Cardiac fibroblast (primary cell): ENCODE measurements around the gene SH2B3.
A peak's percentile ranks its signal among the peaks of the same experiment; 100 is the strongest.

ENCODE experiments used
- DNase-seq, 2 donors: peaks; one replicate each; pipeline versions ENCODE4 v3.0.0 to v3.0.0-alpha.2; 2010; ENCODE audit warnings: low read depth in 2 of 2
- H3K4me3 ChIP-seq, 2 donors: replicated peaks in 1 of 2; 1 replicate in 1 of 2; 2 replicates in 1 of 2; pipeline ENCODE4 v1.5.1; 2011; ENCODE audit warnings: low read depth in 2 of 2, low read length in 2 of 2, mild to moderate bottlenecking in 2 of 2, moderate library complexity in 1 of 2
- TF ChIP-seq, protein P1 (sequence below): IDR thresholded peaks from one replicate; pipeline ENCODE4 v1.5.1; 2011; ENCODE audit warnings: low read depth, mild to moderate bottlenecking, low read length, inconsistent platforms

SH2B3 gene

DNA sequence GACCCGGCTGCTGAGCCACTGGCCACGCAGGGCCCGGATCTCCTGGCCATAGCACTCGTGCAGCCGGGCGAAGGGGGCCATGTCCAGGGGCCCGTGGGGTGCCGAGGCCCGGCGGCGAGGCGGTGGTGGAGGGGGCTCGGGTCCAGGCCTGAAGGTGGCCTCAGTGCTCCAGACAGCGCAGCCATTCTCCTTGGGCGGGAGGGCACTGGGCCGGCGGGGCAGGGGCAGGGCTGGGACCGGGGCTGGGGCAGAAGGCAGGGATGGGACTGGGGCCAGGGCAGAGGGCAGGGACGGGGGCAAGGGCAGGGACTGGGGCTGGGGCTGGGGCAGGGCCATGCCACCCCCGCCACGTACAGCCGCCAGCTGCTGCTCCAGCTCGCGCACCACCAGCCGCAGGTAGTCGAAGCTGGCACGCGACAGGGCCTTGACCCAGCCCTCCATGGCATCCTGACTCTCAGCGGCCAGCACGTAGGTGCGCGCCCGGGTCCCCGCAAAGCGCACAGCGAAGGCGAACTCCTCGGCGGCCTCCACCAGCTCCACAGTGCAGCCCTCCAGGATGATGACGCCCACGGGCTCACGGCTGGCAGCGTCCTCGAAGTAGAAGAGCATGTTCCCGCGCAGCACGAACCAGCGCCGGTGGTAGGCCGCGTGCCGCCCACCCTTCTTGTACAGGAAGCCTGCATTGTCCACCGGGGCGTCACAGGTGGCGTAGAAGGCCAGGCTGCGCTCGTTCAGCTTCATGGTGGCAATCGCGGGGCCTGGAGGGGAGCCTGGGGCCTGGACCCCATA, 42.8 kb upstream of the SH2B3 start:
- TF ChIP-seq, protein P1, sequence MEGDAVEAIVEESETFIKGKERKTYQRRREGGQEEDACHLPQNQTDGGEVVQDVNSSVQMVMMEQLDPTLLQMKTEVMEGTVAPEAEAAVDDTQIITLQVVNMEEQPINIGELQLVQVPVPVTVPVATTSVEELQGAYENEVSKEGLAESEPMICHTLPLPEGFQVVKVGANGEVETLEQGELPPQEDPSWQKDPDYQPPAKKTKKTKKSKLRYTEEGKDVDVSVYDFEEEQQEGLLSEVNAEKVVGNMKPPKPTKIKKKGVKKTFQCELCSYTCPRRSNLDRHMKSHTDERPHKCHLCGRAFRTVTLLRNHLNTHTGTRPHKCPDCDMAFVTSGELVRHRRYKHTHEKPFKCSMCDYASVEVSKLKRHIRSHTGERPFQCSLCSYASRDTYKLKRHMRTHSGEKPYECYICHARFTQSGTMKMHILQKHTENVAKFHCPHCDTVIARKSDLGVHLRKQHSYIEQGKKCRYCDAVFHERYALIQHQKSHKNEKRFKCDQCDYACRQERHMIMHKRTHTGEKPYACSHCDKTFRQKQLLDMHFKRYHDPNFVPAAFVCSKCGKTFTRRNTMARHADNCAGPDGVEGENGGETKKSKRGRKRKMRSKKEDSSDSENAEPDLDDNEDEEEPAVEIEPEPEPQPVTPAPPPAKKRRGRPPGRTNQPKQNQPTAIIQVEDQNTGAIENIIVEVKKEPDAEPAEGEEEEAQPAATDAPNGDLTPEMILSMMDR: no peak
- H3K4me3 ChIP-seq: no peak overlapping the region
- no peak for DNase-seq

DNA sequence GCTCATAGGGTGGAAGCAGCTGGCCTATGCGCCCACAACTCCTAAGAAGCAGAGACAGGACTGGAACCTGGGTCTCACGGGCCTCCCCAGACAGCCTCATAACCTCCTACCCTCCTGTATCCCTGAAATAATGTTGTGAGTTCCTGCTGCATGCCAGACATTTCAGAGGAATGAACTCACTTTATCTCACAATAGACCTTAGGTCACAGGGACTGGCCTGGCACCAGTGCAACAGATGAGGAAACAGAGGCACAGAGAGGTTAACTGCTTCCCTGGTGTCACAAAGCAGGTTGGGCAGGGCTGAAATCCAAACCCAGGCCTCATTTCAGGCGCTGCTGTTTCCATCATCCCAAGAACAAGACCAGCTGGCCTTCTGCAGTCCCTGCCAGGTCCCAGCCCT, 42.1 kb upstream of the SH2B3 start:
- TF ChIP-seq, protein P1: no peak
- peak; percentile 67 to 78 for DNase-seq
- no peak overlapping the region for H3K4me3 ChIP-seq

DNA sequence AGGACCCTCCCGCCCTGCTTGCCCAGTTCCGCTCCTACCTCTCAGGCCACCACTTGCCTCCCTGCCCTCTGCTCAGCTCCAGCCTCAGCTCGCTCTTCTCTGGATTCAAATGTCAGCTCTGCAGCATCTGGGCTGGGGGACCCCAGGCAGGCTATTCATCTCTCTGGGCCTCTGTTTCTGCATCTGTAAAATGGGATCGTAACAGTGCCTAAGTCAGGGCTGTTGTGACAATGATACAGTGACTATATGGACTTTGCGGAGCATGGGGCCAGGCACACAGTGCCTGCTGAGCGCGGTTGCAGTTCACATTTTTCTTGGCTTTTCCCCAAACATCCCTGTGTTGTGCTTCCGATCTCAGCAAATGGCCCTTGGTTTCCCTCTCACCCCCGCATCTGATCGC, 39.6 kb upstream of the SH2B3 start:
- H3K4me3 ChIP-seq: no peak overlapping the region
- TF ChIP-seq, protein P1: no peak
- DNase-seq: no peak

DNA sequence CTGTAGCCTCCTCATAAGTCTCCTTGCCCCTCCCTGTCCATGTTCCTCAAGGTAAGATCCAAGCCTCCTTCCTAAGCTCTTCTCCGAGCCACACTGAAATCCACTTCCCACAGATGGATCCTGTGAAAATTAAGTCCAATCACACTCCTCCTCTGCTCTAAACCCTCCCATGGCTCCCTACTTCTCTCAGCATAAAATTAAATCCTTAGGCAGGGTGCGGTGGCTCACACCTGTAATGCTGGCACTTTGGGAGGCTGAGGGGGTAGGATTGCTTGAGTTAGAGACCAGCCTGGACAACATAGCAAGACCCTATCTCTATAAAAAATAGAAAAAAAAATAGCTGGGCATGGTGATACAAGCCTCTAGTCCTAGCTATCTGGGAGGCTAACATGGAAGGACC, 39.1 kb upstream of the SH2B3 start:
- no peak overlapping the region for H3K4me3 ChIP-seq
- DNase-seq: no peak
- TF ChIP-seq, protein P1: no peak

DNA sequence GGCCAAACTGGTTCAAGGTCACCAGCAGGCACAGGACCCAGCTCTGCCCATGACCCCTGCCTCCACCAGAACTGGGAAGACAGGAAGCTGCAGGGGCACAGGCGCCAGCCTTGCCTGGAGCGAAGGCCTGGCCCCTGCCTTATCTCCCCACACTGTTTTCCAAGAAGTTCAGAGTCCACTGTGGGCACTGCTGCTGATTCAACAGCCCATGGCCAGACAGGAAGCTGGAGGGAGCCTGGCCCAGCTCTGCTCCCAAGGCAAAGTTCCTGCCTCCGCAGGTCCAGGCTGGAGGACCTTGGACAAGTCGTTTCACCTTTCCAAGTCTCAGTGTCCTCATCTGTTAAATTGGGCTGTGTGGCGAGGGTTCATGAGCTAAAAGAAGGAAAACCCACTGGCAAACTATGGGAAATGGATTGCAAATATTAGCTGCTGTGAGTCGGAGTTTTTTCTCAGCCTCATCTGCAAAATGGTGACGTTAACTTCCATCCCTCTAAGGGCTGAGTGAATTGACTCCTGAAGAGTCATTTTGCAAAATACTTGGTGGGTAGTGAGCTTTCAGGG, 38.0 kb upstream of the SH2B3 start:
- TF ChIP-seq, protein P1: no peak
- H3K4me3 ChIP-seq: peak overlapping the region; percentile 87 to 92
- DNase-seq: peak in 1 of 2 donors; percentile 46

DNA sequence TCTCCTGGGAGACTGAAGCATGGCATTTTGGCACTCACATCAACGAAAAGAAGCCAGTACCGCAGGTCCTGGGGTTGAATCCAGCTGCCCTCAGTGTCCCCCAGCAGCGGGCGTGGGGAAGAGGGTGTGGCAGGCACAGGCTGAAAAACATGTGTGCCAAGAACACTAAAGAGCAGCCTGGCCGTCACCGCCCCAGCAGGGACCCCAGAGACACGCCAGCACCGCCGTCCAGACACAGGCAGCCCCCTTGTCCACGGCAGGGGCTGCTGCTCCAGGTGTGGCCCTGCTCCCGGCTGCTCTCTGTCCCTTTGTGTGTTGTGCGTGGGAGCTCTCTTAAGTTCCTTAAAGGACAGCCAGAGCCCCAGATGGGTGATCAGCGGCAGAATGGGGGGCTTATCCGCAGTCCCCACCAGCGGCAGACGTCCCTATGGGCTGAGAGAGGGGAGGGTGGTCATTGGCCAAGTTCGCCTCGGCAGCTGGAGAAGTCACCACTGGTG, 37.4 kb upstream of the SH2B3 start:
- TF ChIP-seq, protein P1: no peak
- peak in 1 of 2 donors; percentile 18 for DNase-seq
- H3K4me3 ChIP-seq: peak overlapping the region; percentile 87 to 92
